ENCODE results near the gene SDK1.

SDK1 gene

GRCh38 chr7:3480197-3480596, 179.1 kb downstream of the SDK1 start:
- no peak overlapping the region for H3K27ac ChIP-seq
- TF ChIP-seq ZFX (IDR thresholded peaks at IDR 0.05) (no peak), CTCF (conservative IDR thresholded peaks at IDR 0.05) (no peak)

- TF ChIP-seq ZFX (IDR thresholded peaks at IDR 0.05): no peak
- no peak for TF ChIP-seq CTCF (conservative IDR thresholded peaks at IDR 0.05)
- H3K27ac ChIP-seq: no peak overlapping the region
These were observed 180.4 kb downstream of the SDK1 start for GRCh38 chr7:3481435-3481834.

- TF ChIP-seq CTCF (conservative IDR thresholded peaks at IDR 0.05) (peak; percentile 74), ZFX (IDR thresholded peaks at IDR 0.05) (no peak)
- no peak overlapping the region for H3K27ac ChIP-seq
These were observed 181.3 kb downstream of the SDK1 start for GRCh38 chr7:3482147-3482921.

GRCh38 chr7:3486841-3487240, 185.8 kb downstream of the SDK1 start:
- no peak overlapping the region for H3K27ac ChIP-seq
- TF ChIP-seq CTCF (conservative IDR thresholded peaks at IDR 0.05): no peak
- TF ChIP-seq ZFX (IDR thresholded peaks at IDR 0.05): no peak

GRCh38 chr7:3488829-3489228, 187.8 kb downstream of the SDK1 start:
- TF ChIP-seq CTCF (conservative IDR thresholded peaks at IDR 0.05) (no peak), ZFX (IDR thresholded peaks at IDR 0.05) (no peak)

GRCh38 chr7:3493499-3493898, 192.4 kb downstream of the SDK1 start:
- no peak for TF ChIP-seq ZFX (IDR thresholded peaks at IDR 0.05)
- no peak for TF ChIP-seq CTCF (conservative IDR thresholded peaks at IDR 0.05)
- no peak overlapping the region for H3K27ac ChIP-seq

More at GRCh38 chr7:3488829-3489228, 187.8 kb downstream of the SDK1 start:
- no peak overlapping the region for H3K27ac ChIP-seq

- no peak overlapping the region for H3K27ac ChIP-seq
- TF ChIP-seq CTCF (conservative IDR thresholded peaks at IDR 0.05) (no peak), ZFX (IDR thresholded peaks at IDR 0.05) (no peak)
These were observed 193.9 kb downstream of the SDK1 start for GRCh38 chr7:3494947-3495346.
